GM13976 (cell line): ENCODE data around the gene NTHL1.

Source experiments
- DNase-seq: peaks from one replicate; pipeline ENCODE4 v3.0.0; 2012; ENCODE audit warnings: low spot score
- in situ Hi-C: fragments of 300-500 bp; cut with MboI; formaldehyde crosslinking; loops from one replicate; pipeline ENCODE4 v1.12.0; 2022; ENCODE audit warnings: low sequenced_read_pairs, mixed read lengths, inconsistent platforms; ENCODE audit not compliant: unreplicated experiment
- TF ChIP-seq, protein P1 (sequence below): IDR thresholded peaks from 2 replicates; pipeline ENCODE4 v1.5.1; 2012; ENCODE audit warnings: borderline replicate concordance, mild to moderate bottlenecking; ENCODE audit not compliant: insufficient read depth; ENCODE audit errors: extremely low read depth, missing control alignments, control extremely low read depth

NTHL1 gene

DNA sequence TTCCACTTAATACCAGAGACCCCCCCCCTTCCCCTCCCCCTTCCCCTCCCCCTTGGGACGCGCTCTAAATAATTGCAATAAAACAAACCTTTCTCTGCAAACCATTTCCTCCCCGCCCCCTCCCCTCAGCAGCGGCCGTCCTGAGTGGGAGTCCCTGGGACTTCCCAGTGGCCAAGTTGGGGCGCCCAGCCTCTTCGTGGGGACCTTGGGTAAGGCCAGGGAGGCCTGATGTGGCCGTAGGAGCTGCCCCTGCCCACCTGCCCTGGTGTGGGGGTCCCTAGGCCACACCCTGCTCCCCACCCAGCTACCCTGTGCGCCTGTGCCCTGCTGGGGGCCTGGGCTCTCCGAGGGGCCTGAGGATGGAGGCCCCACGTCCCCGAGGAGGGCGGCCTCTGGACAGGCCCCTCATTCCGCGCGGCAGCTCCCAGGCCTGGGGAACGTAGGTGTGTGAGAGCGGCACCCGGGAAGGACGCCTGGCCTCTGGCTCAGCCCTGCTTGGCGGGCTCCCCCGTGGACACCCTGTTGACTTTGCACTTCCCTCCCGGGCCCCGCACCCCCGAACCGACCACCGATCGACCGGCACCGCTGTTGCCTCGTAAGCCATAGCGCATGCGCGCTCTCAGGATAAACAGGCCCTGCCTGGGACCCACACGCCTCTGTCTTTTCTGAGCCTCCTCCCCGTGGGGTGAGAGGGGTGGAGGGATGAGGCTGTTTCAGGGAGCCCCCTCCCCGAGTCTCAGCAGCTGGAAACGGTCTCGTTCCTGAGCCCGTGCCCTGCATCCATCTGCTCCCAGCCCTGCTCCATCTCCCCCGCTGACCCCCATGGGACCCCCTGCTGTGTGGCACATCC lies 9.0 kb downstream of the NTHL1 start:
- TF ChIP-seq, protein P1, sequence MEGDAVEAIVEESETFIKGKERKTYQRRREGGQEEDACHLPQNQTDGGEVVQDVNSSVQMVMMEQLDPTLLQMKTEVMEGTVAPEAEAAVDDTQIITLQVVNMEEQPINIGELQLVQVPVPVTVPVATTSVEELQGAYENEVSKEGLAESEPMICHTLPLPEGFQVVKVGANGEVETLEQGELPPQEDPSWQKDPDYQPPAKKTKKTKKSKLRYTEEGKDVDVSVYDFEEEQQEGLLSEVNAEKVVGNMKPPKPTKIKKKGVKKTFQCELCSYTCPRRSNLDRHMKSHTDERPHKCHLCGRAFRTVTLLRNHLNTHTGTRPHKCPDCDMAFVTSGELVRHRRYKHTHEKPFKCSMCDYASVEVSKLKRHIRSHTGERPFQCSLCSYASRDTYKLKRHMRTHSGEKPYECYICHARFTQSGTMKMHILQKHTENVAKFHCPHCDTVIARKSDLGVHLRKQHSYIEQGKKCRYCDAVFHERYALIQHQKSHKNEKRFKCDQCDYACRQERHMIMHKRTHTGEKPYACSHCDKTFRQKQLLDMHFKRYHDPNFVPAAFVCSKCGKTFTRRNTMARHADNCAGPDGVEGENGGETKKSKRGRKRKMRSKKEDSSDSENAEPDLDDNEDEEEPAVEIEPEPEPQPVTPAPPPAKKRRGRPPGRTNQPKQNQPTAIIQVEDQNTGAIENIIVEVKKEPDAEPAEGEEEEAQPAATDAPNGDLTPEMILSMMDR: no peak
- no peak for DNase-seq
- in situ Hi-C loops: no loop called here

DNA sequence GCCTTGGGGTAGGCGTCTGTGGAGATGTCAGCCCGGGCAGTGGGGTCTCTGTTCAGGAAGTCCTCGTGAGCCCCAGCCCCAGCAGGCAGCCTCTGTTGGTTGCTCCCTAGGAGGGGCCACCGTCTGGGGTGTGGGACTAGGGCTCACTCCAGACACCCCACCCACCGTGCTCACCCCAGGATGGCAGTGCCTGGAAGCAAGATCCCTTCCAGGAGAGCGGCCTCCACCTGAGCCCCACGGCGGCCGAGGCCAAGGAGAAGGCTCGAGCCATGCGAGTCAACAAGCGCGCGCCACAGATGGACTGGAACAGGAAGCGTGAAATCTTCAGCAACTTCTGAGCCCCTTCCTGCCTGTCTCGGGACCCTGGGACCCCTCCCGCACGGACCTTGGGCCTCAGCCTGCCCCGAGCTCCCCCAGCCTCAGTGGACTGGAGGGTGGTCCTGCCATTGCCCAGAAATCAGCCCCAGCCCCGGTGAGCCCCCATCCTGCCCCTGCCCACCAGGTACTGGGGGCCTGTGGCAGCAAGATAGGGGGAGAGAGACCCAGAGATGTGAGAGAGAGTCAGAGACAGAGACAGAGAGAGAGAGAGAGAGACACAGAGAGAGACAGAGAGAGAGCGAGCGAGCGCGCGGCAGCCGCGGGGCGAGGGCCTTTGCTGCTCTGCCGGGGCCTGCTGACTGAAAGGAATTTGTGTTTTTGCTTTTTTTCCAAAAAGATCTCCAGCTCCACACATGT lies 9.8 kb downstream of the NTHL1 start:
- in situ Hi-C loops: no loop called here
- TF ChIP-seq, protein P1: no peak
- DNase-seq: no peak

DNA sequence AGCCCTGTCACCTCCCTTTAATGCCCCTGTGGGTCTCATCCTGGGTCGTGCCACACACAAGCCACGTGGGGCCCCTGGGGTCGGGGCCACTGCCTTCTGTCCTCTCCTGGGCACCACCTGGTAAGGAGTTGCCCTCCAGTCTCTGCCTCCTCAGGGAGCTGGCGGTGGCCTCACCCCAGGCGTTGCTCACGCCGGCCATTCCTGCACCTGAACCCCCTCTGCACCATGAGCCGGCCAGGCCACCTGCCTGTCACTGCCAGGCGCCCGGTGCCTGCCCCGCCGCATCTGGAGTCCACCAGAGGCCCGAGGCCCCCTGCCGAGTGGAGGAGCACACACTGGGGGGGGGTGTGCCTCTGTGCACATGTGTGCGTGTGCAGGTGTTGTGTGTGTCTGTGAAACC lies 10.5 kb downstream of the NTHL1 start:
- TF ChIP-seq, protein P1: no peak
- no peak for DNase-seq
- in situ Hi-C loops: no loop called here

DNA sequence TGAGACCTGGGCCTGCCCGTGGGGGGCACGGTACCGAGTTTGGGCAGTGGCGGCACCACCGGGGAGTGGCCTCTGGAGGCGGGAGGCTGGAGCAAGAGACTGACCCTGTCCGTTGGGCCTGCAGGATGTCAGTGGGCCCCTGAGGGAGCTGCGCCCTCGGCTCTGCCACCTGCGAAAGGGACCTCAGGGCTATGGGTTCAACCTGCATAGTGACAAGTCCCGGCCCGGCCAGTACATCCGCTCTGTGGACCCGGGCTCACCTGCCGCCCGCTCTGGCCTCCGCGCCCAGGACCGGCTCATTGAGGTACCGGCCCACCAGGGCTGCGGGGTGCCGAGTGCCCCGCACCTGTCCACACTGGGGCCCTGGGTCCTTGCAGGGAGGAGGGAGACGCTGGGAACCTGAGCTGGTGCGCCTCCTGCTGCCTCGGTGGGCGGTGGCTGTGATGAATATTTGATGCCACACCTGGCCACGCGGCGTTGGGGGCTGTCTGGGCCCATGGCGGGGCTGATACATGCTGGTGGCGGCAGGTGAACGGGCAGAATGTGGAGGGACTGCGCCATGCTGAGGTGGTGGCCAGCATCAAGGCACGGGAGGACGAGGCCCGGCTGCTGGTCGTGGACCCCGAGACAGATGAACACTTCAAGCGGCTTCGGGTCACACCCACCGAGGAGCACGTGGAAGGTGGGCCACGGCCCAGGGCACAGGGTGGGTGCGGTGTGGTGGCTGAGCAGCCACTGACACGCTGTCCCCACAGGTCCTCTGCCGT lies 11.3 kb downstream of the NTHL1 start:
- no peak for DNase-seq
- TF ChIP-seq, protein P1: no peak
- in situ Hi-C loops: no loop called here

DNA sequence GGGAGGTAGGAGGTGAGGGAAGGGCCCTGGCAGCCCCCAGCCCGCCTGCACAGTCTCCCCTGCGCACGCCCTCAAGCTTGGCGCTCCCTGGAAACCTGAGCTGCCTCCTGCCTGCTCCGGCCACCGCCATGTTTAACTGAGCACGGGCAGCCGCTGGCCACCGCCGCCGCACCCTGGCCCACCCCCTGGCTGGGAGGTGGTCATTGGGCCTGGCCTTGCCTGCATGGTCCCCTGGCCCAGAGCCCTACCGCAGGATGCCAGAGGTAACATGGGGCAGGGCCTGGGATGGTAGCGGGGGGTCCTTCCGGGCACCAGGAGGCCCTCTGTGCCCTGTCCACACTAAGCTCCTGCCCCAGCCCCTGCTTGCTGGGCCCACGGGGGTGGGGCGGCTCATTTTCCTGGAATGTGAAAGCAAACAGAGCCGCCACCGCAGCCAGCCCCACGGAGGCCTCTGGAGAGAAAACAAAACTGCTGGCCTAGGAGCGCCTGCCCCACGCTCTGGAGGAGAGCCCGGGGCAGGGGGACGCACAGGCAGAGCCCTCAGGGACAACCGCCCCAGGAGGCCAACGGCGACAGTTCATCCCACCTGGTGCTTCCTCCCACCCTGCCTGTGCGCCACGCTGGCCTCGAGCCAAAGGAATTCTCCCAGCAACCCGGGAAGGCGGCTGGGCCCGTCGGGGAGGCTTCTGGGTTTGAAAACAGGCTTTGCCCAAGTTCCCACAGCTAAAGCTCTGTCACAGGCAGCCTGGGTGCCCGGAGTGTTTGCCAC lies 12.0 kb downstream of the NTHL1 start:
- DNase-seq: no peak
- TF ChIP-seq, protein P1: no peak
- in situ Hi-C loops: no loop called here
